Activated gamma-delta T cell treated with anti-CD3 and anti-CD28 coated beads, Interleukin-2, amount 50 U/mL, for 16 hours (primary cell): ENCODE data around the gene KRTAP5-10.
"Not testable (repeated sequence)": the region's sequence is repeated elsewhere in the genome, so short reads cannot be mapped to it uniquely, and the experiment has no call there.

ENCODE experiments used
- DNase-seq: peaks from one replicate; pipeline ENCODE4 v3.0.0-alpha.2; 2020; ENCODE audit warnings: low read depth

Gene KRTAP5-10

GRCh38 chr11:71542879-71543777, 22.2 kb upstream of the KRTAP5-10 start:
- DNase-seq: no peak

- DNase-seq: no peak
Observed at GRCh38 chr11:71543866-71544265, 21.5 kb upstream of the KRTAP5-10 start.

- DNase-seq: no peak
Observed at GRCh38 chr11:71544525-71545214, 20.7 kb upstream of the KRTAP5-10 start.

GRCh38 chr11:71545405-71545966, 19.9 kb upstream of the KRTAP5-10 start:
- no peak for DNase-seq

- DNase-seq: no peak
Observed at GRCh38 chr11:71548120-71548519, 17.2 kb upstream of the KRTAP5-10 start, which contains the start of gene KRTAP5-9. KRTAP5-9 (plus strand) TSS chr11:71548420; CDS start chr11:71548658, 238 bp downstream.

GRCh38 chr11:71548716-71549151, 16.6 kb upstream of the KRTAP5-10 start:
- DNase-seq: no peak

GRCh38 chr11:71551711-71552110, 13.7 kb upstream of the KRTAP5-10 start:
- no peak for DNase-seq

- no peak for DNase-seq
Observed at GRCh38 chr11:71554996-71555395, 10.4 kb upstream of the KRTAP5-10 start.

GRCh38 chr11:71555508-71555907, 9.9 kb upstream of the KRTAP5-10 start:
- DNase-seq: no peak

- no peak for DNase-seq
Observed at GRCh38 chr11:71556018-71556417, 9.3 kb upstream of the KRTAP5-10 start.

GRCh38 chr11:71557257-71557656, 8.1 kb upstream of the KRTAP5-10 start:
- DNase-seq: no peak

- no peak for DNase-seq
Observed at GRCh38 chr11:71558996-71559395, 6.4 kb upstream of the KRTAP5-10 start.

GRCh38 chr11:71562120-71562519, 3.2 kb upstream of the KRTAP5-10 start:
- DNase-seq: no peak

GRCh38 chr11:71563406-71563805, 2.0 kb upstream of the KRTAP5-10 start:
- DNase-seq: no peak

GRCh38 chr11:71564430-71564829, 933 bp upstream of the KRTAP5-10 start:
- no peak for DNase-seq

GRCh38 chr11:71566081-71566620, 788 bp downstream of the KRTAP5-10 start:
- DNase-seq: no peak

- not testable (repeated sequence) for DNase-seq
Observed at GRCh38 chr11:71566626-71567599, 1.6 kb downstream of the KRTAP5-10 start.

GRCh38 chr11:71567633-71568032, 2.3 kb downstream of the KRTAP5-10 start:
- not testable (repeated sequence) for DNase-seq

- DNase-seq: no peak
Observed at GRCh38 chr11:71568704-71569349, 3.5 kb downstream of the KRTAP5-10 start.

GRCh38 chr11:71571101-71571850, 5.9 kb downstream of the KRTAP5-10 start:
- DNase-seq: not testable (repeated sequence)
